Prostate gland (tissue), 2 donors: ENCODE data around the gene DAPK1.

Experiments used
- CTCF ChIP-seq, 4 experiments: fragments of 200-600 bp in 2 of 4; fragments of 450-650 bp in 2 of 4; sonication (generic) in 2 of 4; IDR thresholded peaks; 1 replicate in 3 of 4; 2 replicates in 1 of 4; pipeline ENCODE4 v1.5.1; 2016 to 2019; ENCODE audit warnings: antibody characterized with exemption in 4 of 4, mild to moderate bottlenecking in 2 of 4, moderate library complexity in 2 of 4
- POLR2A ChIP-seq: fragments of 450-650 bp; IDR thresholded peaks from one replicate; pipeline ENCODE4 v1.6.1; 2016; ENCODE audit warnings: antibody characterized with exemption, mild to moderate bottlenecking

- TF ChIP-seq CTCF (IDR thresholded peaks at IDR 0.05) (no peak), POLR2A (no peak)
Observed at GRCh38 chr9:87564111-87564510, 66.4 kb downstream of the DAPK1 start.
